ENCODE data around the gene FBXO22.
"Not testable (repeated sequence)": the region's sequence is repeated elsewhere in the genome, so short reads cannot be mapped to it uniquely, and the experiment has no call there.

The FBXO22 gene

DNA sequence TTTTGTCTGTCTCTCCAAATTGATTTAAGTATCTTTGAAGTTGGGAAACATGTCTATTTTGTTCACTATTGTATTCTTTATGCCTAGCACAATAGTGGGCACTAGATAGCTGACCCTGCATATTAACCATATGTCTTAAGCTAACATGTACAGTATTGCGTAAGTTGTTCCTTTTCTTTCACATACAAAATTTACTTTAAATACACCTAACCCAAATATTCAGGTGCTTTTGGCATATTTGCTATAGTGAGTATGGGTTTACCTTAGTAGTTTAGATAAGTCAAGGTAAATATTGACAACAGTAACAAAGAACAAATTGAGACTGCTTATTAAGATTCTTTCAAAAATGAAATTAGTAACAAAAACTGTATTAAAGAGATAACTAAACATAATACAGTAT is 57.7 kb downstream of the FBXO22 start:
- 100% methylated on average over 1 of the region's 1 CpG for WGBS, 2 experiments
- Histone ChIP-seq H3K4me1 (ENCODE audit: control insufficient read depth, insufficient read depth, low read length) (no peaks in the 10 kb centered on the region), H3K4me3 (ENCODE audit: insufficient read depth, low read depth, low read length) (no peak overlapping the region)

DNA sequence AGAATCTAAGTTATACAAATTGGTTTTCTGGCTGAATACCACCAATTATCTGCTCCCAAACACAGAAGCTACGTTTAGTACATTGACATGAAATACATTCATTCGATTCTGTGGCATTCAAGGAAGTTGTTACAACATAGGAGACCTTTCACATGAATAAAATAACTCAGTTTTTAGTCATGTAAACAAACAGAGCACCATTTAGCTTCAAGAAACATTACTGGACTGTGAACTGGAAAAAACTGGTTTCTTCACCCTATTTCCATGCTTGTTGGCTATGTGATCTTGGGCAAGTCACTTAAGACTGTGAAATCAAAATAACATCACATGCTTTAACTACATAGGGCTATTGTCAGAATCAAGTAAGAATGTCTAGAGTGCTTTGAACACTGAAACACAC is 62.4 kb downstream of the FBXO22 start:
- H3K27me3 ChIP-seq (ENCODE audit: control insufficient read depth, insufficient read depth, low read length, poor library complexity, severe bottlenecking) = no peaks in the 10 kb centered on the region
- no peaks in the 10 kb centered on the region for H3K4me1 ChIP-seq (ENCODE audit: control insufficient read depth, insufficient read depth, low read length)
- no peak overlapping the region for H3K4me3 ChIP-seq (ENCODE audit: insufficient read depth, low read depth, low read length)
- no peaks in the 10 kb centered on the region for H3K9me3 ChIP-seq (ENCODE audit: control insufficient read depth, low read length)
- no peak overlapping the region for H3K27ac ChIP-seq (ENCODE audit: insufficient read depth, low read depth, low read length, poor library complexity, severe bottlenecking)
- H3K36me3 ChIP-seq (ENCODE audit: control insufficient read depth, insufficient read depth, low read length) = no peaks in the 10 kb centered on the region
- 94 to 95% methylated on average over 2 of the region's 2 CpGs for WGBS, 2 experiments

More for the DNA sequence above, 57.7 kb downstream of the FBXO22 start:
- H3K27ac ChIP-seq (ENCODE audit: insufficient read depth, low read depth, low read length, poor library complexity, severe bottlenecking) = no peak overlapping the region
- H3K9me3 ChIP-seq (ENCODE audit: control insufficient read depth, low read length) = no peaks in the 10 kb centered on the region
- H3K27me3 ChIP-seq (ENCODE audit: control insufficient read depth, insufficient read depth, low read length, poor library complexity, severe bottlenecking) = no peaks in the 10 kb centered on the region
- H3K36me3 ChIP-seq (ENCODE audit: control insufficient read depth, insufficient read depth, low read length) = no peaks in the 10 kb centered on the region

DNA sequence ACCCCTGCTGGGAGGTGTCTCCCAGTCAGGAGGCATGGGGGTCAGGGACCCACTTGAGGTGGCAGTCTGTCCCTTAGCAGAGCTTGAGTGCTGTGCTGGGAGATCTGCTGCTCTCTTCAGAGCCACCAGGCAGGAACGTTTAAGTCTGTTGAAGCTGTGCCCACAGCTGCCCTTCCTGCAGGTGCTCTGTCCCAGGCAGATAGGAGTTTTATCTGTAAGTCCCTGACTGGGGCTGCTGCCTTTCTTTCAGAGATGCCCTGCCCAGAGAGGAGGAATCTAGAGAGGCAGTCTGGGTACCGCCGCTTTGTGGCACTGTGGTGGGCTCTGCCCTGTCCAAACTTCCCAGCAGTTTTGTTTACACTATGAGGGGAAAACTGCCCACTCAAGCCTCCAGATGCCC is 73.1 kb downstream of the FBXO22 start:
- not testable (repeated sequence) for H3K36me3 ChIP-seq (ENCODE audit: control insufficient read depth, insufficient read depth, low read length); H3K9me3 ChIP-seq (ENCODE audit: control insufficient read depth, low read length); H3K27me3 ChIP-seq (ENCODE audit: control insufficient read depth, insufficient read depth, low read length, poor library complexity, severe bottlenecking); H3K27ac ChIP-seq (ENCODE audit: insufficient read depth, low read depth, low read length, poor library complexity, severe bottlenecking); H3K4me1 ChIP-seq (ENCODE audit: control insufficient read depth, insufficient read depth, low read length); H3K4me3 ChIP-seq (ENCODE audit: insufficient read depth, low read depth, low read length)
- 95 to 96% methylated on average over 3 of the region's 3 CpGs for WGBS, 2 experiments

DNA sequence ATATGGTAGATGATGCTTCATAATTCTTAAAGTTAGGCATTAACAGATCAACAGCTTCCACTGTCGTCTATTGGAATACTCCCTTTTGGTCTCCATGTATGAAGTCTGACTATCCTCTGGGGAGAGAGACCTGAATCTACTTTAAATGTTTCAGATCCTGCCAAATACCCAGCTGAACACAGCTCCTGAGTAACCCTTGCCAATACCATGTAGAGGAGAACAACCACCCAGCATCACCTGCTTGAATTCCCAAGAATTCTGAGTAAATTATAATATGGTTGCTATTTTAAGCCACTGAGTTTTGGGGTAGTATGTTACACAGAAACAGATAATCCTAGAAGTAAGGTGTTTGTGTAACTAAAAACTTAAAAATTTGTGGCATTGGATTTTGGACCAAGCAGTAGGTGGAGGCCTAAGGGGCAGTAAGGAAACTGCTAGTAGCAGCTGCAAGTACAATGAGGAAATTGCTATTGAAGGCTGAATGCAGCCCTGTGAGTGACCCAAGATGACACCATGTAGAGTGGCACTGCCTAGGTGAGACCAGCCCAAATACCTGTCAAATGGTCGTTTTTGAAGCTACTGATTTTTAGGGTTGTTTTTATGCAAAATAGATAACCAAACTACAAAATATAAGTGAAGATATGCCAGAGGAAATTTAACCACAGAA is 77.6 kb downstream of the FBXO22 start:
- H3K9me3 ChIP-seq (ENCODE audit: control insufficient read depth, low read length) = no peaks in the 10 kb centered on the region
- H3K27me3 ChIP-seq (ENCODE audit: control insufficient read depth, insufficient read depth, low read length, poor library complexity, severe bottlenecking) = no peaks in the 10 kb centered on the region
- WGBS, 2 experiments = 88 to 90% methylated on average over 2 of the region's 2 CpGs
- H3K4me3 ChIP-seq (ENCODE audit: insufficient read depth, low read depth, low read length) = no peak overlapping the region
- no peaks in the 10 kb centered on the region for H3K36me3 ChIP-seq (ENCODE audit: control insufficient read depth, insufficient read depth, low read length)
- H3K4me1 ChIP-seq (ENCODE audit: control insufficient read depth, insufficient read depth, low read length) = no peaks in the 10 kb centered on the region
- H3K27ac ChIP-seq (ENCODE audit: insufficient read depth, low read depth, low read length, poor library complexity, severe bottlenecking) = no peak overlapping the region

DNA sequence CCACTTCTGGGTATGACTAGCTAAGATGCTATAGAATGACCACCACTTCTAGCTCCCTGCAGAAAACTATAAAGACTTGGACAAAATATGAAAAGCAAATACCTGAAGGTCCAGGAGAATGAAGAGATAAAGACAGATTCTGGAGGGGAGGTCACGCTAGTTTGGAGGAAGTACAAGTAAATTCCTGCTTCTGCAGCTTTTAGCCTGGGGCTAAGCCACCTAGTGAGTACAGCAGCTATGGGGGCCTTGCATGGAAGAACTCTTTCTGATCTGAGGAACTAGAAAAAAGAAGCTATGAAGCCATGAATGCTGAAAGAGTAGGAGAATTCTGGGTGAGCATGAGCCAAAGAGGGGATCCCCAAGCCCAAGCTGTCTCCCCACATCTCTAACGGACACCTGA is 78.8 kb downstream of the FBXO22 start:
- H3K4me3 ChIP-seq (ENCODE audit: insufficient read depth, low read depth, low read length) = no peak overlapping the region
- H3K9me3 ChIP-seq (ENCODE audit: control insufficient read depth, low read length) = no peaks in the 10 kb centered on the region
- WGBS, 2 experiments = 79 to 83% methylated on average over 2 of the region's 2 CpGs
- no peaks in the 10 kb centered on the region for H3K27me3 ChIP-seq (ENCODE audit: control insufficient read depth, insufficient read depth, low read length, poor library complexity, severe bottlenecking)
- no peaks in the 10 kb centered on the region for H3K4me1 ChIP-seq (ENCODE audit: control insufficient read depth, insufficient read depth, low read length)
- no peaks in the 10 kb centered on the region for H3K36me3 ChIP-seq (ENCODE audit: control insufficient read depth, insufficient read depth, low read length)
- no peak overlapping the region for H3K27ac ChIP-seq (ENCODE audit: insufficient read depth, low read depth, low read length, poor library complexity, severe bottlenecking)

DNA sequence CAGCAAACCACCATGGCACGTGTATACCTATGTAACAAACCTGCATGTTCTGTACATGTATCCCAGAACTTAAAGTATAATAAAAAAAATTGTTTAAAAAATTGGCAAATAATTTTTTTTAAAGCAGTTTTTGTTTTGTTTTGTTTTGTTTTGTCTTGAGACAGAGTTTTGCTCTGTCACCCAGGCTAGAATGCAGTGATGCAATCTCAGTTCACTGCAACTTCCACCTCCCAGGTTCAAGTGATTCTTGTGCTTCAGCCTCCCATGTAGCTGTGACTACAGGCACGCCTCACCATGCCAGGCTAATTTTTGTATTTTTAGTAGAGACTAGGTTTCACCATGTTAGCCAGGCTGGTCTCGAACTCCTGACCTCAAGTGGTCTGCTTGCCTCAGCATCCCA is 81.0 kb downstream of the FBXO22 start:
- not testable (repeated sequence) for H3K27me3 ChIP-seq (ENCODE audit: control insufficient read depth, insufficient read depth, low read length, poor library complexity, severe bottlenecking); H3K4me1 ChIP-seq (ENCODE audit: control insufficient read depth, insufficient read depth, low read length); H3K4me3 ChIP-seq (ENCODE audit: insufficient read depth, low read depth, low read length); H3K27ac ChIP-seq (ENCODE audit: insufficient read depth, low read depth, low read length, poor library complexity, severe bottlenecking); H3K9me3 ChIP-seq (ENCODE audit: control insufficient read depth, low read length); H3K36me3 ChIP-seq (ENCODE audit: control insufficient read depth, insufficient read depth, low read length)
- WGBS, 2 experiments = 89 to 98% methylated on average over 2 to 3 of the region's 3 CpGs

DNA sequence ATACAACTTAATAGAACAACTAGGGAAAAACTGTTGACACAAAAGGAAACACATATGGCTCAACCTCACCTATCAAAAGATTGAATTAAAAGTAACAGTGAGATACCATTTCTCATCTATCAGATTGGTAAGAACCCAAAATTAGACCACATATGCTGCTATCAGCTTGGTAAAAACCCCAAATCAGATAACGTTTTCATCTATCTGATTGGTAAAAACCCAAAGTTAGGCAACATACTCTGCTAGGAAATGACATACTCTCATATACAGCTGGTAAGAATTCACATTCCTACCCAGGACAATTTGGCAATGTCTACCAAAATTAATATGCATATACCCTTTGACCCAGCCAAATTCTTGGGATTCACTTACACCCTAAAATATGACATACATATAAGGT is 82.3 kb downstream of the FBXO22 start:
- Histone ChIP-seq H3K4me1 (ENCODE audit: control insufficient read depth, insufficient read depth, low read length) (no peaks in the 10 kb centered on the region), H3K27me3 (ENCODE audit: control insufficient read depth, insufficient read depth, low read length, poor library complexity, severe bottlenecking) (no peaks in the 10 kb centered on the region), H3K9me3 (ENCODE audit: control insufficient read depth, low read length) (no peaks in the 10 kb centered on the region), H3K36me3 (ENCODE audit: control insufficient read depth, insufficient read depth, low read length) (no peaks in the 10 kb centered on the region), H3K4me3 (ENCODE audit: insufficient read depth, low read depth, low read length) (no peak overlapping the region), H3K27ac (ENCODE audit: insufficient read depth, low read depth, low read length, poor library complexity, severe bottlenecking) (no peak overlapping the region)
- 94 to 100% methylated on average over 1 of the region's 1 CpG for WGBS, 2 experiments

DNA sequence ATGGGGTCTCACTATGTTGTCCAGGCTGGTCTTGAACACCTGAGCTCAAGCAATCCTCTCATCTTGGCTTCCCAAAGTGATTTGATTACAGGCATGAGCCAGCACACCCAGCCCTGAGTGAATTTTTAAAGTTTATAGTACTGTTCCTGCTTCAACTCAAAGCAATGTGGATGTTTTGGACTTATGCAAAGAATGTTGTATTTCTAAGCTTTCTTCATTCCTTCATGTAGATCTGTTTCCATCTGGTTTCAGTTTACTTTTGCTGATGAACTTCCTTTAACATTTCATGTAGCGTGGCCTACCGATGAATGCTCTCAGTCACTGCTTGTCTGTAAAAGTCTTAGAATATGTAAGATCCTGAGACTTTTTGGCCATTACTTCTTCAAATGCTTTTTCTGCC is 85.4 kb downstream of the FBXO22 start:
- 93 to 100% methylated on average over 2 of the region's 2 CpGs for WGBS, 2 experiments
- H3K27ac ChIP-seq (ENCODE audit: insufficient read depth, low read depth, low read length, poor library complexity, severe bottlenecking) = no peak overlapping the region
- no peaks in the 10 kb centered on the region for H3K4me1 ChIP-seq (ENCODE audit: control insufficient read depth, insufficient read depth, low read length)
- no peaks in the 10 kb centered on the region for H3K36me3 ChIP-seq (ENCODE audit: control insufficient read depth, insufficient read depth, low read length)
- no peaks in the 10 kb centered on the region for H3K9me3 ChIP-seq (ENCODE audit: control insufficient read depth, low read length)
- no peak overlapping the region for H3K4me3 ChIP-seq (ENCODE audit: insufficient read depth, low read depth, low read length)
- no peaks in the 10 kb centered on the region for H3K27me3 ChIP-seq (ENCODE audit: control insufficient read depth, insufficient read depth, low read length, poor library complexity, severe bottlenecking)

DNA sequence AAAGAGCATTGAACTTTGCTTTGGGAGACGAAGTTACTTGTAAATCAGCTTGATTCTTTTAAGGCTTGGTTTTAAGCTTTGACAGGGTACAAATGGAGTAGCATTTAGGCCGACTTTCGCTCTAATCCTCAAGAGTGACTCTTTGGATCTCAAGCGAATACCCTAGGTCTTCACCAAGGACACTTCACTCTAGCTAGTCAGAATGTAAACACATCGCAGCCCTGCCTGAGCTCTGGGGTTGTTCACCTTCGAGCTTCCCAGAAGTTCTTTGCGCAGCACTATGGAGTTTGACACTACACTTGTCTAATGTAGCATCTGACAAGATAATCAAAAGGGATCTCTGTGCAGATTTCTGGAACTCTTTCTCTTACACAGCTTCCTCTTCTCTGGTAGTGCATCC is 86.2 kb downstream of the FBXO22 start:
- Histone ChIP-seq H3K4me3 (ENCODE audit: insufficient read depth, low read depth, low read length) (no peak overlapping the region), H3K36me3 (ENCODE audit: control insufficient read depth, insufficient read depth, low read length) (no peaks in the 10 kb centered on the region), H3K4me1 (ENCODE audit: control insufficient read depth, insufficient read depth, low read length) (no peaks in the 10 kb centered on the region), H3K9me3 (ENCODE audit: control insufficient read depth, low read length) (no peaks in the 10 kb centered on the region), H3K27ac (ENCODE audit: insufficient read depth, low read depth, low read length, poor library complexity, severe bottlenecking) (no peak overlapping the region), H3K27me3 (ENCODE audit: control insufficient read depth, insufficient read depth, low read length, poor library complexity, severe bottlenecking) (no peaks in the 10 kb centered on the region)
- WGBS, 2 experiments = 93 to 95% methylated on average over 7 of the region's 7 CpGs
